ENCODE data around the gene SMURF2. TPM values are rescaled to one million over a fixed set of nuclear protein-coding genes. Genes with fewer than 3 reads are reported as not detected.

SMURF2 gene
- total RNA-seq, 2 donors from 2014 or later: 30.5 to 39.8 TPM

DNA sequence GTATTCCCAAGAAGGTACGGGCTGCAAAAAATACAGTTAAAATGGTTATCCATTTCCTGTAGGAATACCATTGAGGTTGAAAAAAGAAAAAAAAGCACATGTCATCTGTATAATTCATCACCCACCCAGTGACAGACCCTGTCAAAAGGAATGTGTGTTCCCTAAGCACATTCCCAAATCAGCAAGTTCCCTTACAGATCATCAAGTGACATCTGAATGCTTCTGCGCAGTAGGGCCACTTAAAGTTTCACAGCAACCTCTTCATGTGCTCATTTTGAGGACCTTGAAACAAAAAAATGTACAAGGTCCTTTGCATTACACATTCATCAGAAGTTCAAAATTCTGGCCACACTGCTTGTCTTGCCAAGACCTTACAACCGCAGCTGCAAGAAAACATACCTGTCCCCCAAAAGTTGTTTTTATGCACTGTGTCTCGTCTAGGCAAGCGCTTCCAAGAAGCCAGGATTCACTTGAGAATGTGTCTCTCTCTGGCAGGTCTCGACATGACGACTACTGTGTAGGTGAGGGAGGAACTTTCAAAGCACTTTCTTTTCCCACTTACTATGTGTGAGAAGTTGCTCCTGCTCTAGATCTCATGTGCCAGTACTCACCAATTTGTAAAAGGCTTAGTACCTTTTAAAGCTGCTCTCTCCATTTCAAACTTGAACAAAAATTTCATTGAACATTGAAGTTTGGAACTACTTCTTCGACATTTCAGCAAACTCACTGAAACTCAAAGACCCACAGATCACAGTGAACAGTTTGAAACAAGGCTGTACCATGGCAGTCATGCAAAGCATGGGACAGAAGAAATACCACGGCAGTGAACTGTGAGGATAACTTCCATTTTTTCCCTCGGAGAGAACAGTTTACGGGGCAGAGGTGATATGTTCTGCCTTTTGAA is 161.0 kb downstream of the SMURF2 start:
- peaks cover 56% of the 10 kb centered on the region for H3K36me3 ChIP-seq
- DNase-seq (ENCODE audit: low spot score): no peak
- no peak for ATAC-seq (ENCODE audit: insufficient number of reproducible peaks, low FRiP score, low read depth)

DNA sequence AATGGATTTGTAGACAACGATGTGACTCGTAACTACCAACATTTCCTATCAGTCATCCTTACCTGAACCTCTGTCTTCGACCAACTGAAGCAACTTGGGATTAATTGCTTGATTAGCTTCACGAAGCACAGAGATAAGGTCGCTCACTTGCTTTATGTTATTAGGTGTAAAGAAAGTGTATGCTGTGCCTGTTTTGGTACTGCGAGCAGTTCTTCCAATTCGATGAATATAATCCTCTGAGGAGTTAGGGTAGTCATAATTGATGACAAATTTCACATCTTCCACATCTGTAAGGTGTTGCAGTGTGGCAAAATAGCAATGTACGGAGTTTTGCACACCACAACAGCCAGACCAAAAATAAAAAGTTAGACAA is 161.6 kb downstream of the SMURF2 start:
- Histone ChIP-seq H3K9me3 (no peaks in the 10 kb centered on the region), H3K27me3 (replicated peaks; ENCODE audit: insufficient read depth) (no peaks in the 10 kb centered on the region), H3K4me1 (ENCODE audit: control insufficient read depth in 1 of 2, low read depth in 2 of 2) (peaks cover 40 to 72% of the 10 kb centered on the region in 2 donors), H3K27ac (no peak overlapping the region), H3K36me3 (peaks cover 56% of the 10 kb centered on the region), H3K4me3 (no peak overlapping the region)
- TF ChIP-seq, protein P1, sequence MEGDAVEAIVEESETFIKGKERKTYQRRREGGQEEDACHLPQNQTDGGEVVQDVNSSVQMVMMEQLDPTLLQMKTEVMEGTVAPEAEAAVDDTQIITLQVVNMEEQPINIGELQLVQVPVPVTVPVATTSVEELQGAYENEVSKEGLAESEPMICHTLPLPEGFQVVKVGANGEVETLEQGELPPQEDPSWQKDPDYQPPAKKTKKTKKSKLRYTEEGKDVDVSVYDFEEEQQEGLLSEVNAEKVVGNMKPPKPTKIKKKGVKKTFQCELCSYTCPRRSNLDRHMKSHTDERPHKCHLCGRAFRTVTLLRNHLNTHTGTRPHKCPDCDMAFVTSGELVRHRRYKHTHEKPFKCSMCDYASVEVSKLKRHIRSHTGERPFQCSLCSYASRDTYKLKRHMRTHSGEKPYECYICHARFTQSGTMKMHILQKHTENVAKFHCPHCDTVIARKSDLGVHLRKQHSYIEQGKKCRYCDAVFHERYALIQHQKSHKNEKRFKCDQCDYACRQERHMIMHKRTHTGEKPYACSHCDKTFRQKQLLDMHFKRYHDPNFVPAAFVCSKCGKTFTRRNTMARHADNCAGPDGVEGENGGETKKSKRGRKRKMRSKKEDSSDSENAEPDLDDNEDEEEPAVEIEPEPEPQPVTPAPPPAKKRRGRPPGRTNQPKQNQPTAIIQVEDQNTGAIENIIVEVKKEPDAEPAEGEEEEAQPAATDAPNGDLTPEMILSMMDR (IDR thresholded peaks at IDR 0.05): no peak
- no peak for DNase-seq (ENCODE audit: low spot score)
- ATAC-seq (ENCODE audit: insufficient number of reproducible peaks, low FRiP score, low read depth): no peak

More for the DNA sequence above, 161.0 kb downstream of the SMURF2 start:
- peaks cover 34 to 65% of the 10 kb centered on the region in 2 donors for H3K4me1 ChIP-seq (ENCODE audit: control insufficient read depth in 1 of 2, low read depth in 2 of 2)
- H3K27ac ChIP-seq: no peak overlapping the region
- no peaks in the 10 kb centered on the region for H3K9me3 ChIP-seq
- H3K27me3 ChIP-seq (replicated peaks; ENCODE audit: insufficient read depth): no peaks in the 10 kb centered on the region
- H3K4me3 ChIP-seq: no peak overlapping the region
- TF ChIP-seq, protein P1 (IDR thresholded peaks at IDR 0.05): no peak

- Histone ChIP-seq H3K27me3 (replicated peaks; ENCODE audit: insufficient read depth) (no peaks in the 10 kb centered on the region), H3K9me3 (no peaks in the 10 kb centered on the region), H3K4me1 (ENCODE audit: control insufficient read depth in 1 of 2, low read depth in 2 of 2) (peaks cover 44 to 77% of the 10 kb centered on the region in 2 donors), H3K36me3 (peaks cover 56% of the 10 kb centered on the region), H3K4me3 (no peak overlapping the region), H3K27ac (no peak overlapping the region)
- TF ChIP-seq, protein P1 (IDR thresholded peaks at IDR 0.05): no peak
- DNase-seq (ENCODE audit: low spot score) (no peak), ATAC-seq (ENCODE audit: insufficient number of reproducible peaks, low FRiP score, low read depth) (no peak)
These were observed 162.2 kb downstream of the SMURF2 start for GRCh38 chr17:64499805-64500486.

GRCh38 chr17:64498308-64499203 is 163.6 kb downstream of the SMURF2 start:
- DNase-seq (ENCODE audit: low spot score) (no peak), ATAC-seq (ENCODE audit: insufficient number of reproducible peaks, low FRiP score, low read depth) (no peak)
- H3K27ac ChIP-seq: no peak overlapping the region
- no peaks in the 10 kb centered on the region for H3K27me3 ChIP-seq (replicated peaks; ENCODE audit: insufficient read depth)
- TF ChIP-seq, protein P1 (IDR thresholded peaks at IDR 0.05): no peak
- peaks cover 47% of the 10 kb centered on the region for H3K36me3 ChIP-seq
- no peak overlapping the region for H3K4me3 ChIP-seq
- H3K4me1 ChIP-seq (ENCODE audit: control insufficient read depth in 1 of 2, low read depth in 2 of 2): peaks cover 37 to 77% of the 10 kb centered on the region in 2 donors
- H3K9me3 ChIP-seq: no peaks in the 10 kb centered on the region
